B cell (primary cell): ENCODE data around the gene EGFL8. TPM values are rescaled to one million over a fixed set of nuclear protein-coding genes. Genes with fewer than 3 reads are reported as not detected.

Experiments used
- ATAC-seq: fragments of 200-7000 bp; cut with Tn5 transposase; one replicate; pipeline ENCODE4 v1.10.0; 2021; ENCODE audit warnings: low read depth, mild to moderate bottlenecking, moderate number of reproducible peaks, moderate library complexity
- CTCF ChIA-PET: fragments of 350-600 bp; sonication (Branson Sonifier 250); formaldehyde crosslinking; loops from one replicate; lab custom pipeline; 2021; ENCODE audit warnings: antibody characterized with exemption, inconsistent platforms; lab: Charles Lee
- POLR2A ChIA-PET: fragments of 350-600 bp; sonication (Branson Sonifier 250); formaldehyde crosslinking; loops from one replicate; lab custom pipeline; 2021; ENCODE audit warnings: antibody characterized with exemption; lab: Charles Lee
- DNase-seq: peaks from one replicate; pipeline ENCODE4 v3.0.0; 2013
- H2AFZ ChIP-seq: 2 replicates; pipeline ENCODE4 v1.6.1; 2012; ENCODE audit warnings: mild to moderate bottlenecking, low read depth, low read length; ENCODE audit not compliant: insufficient read depth, poor library complexity, severe bottlenecking
- H3K27ac ChIP-seq, 2 donors: 1 replicate in 1 of 2; 2 replicates in 1 of 2; pipeline ENCODE4 v1.5.1; 2012 to 2013; ENCODE audit warnings: low read length in 2 of 2, mild to moderate bottlenecking in 2 of 2, moderate library complexity in 1 of 2
- H3K27me3 ChIP-seq, 4 experiments: fragments of 200-600 bp in 1 of 4; sonication (generic) in 1 of 4; replicated peaks in 1 of 4; 1 replicate in 2 of 4; 2 replicates in 2 of 4; pipeline versions ENCODE4 v1.6.1 to v1.7.0; 2013 to 2016; ENCODE audit warnings: low read length in 3 of 4, mild to moderate bottlenecking in 2 of 4, mixed read lengths in 1 of 4, moderate library complexity in 1 of 4; ENCODE audit not compliant: insufficient read depth in 4 of 4, control insufficient read depth in 3 of 4; ENCODE audit errors: control extremely low read depth in 1 of 4
- H3K36me3 ChIP-seq, 2 experiments: replicated peaks in 1 of 2; 1 replicate in 1 of 2; 2 replicates in 1 of 2; pipeline versions ENCODE4 v1.6.1 to v1.7.1; 2013; ENCODE audit warnings: low read length in 1 of 2; ENCODE audit not compliant: insufficient read depth in 2 of 2, control insufficient read depth in 1 of 2; ENCODE audit errors: control extremely low read depth in 1 of 2, extremely low read depth in 1 of 2
- H3K4me1 ChIP-seq, 2 donors: fragments of 200-600 bp in 1 of 2; sonication (generic) in 1 of 2; 1 replicate in 1 of 2; 2 replicates in 1 of 2; pipeline versions ENCODE4 v1.5.1 to v1.6.1; 2013 to 2017; ENCODE audit warnings: low read length in 2 of 2; ENCODE audit not compliant: control insufficient read depth in 2 of 2, insufficient read depth in 2 of 2
- H3K4me2 ChIP-seq: replicated peaks from 2 replicates; pipeline ENCODE3; 2012; ENCODE audit warnings: mild to moderate bottlenecking, low read depth, low read length; ENCODE audit not compliant: poor library complexity, severe bottlenecking
- H3K4me3 ChIP-seq, 5 experiments: fragments of 200-600 bp in 1 of 5; sonication (generic) in 1 of 5; 1 replicate in 3 of 5; 2 replicates in 2 of 5; pipeline versions ENCODE4 v1.5.1 to v1.7.0; 2011 to 2016; ENCODE audit warnings: low read length in 4 of 5, mild to moderate bottlenecking in 4 of 5, low read depth in 2 of 5, control low read depth in 1 of 5, moderate library complexity in 1 of 5; ENCODE audit not compliant: insufficient read depth in 1 of 5; ENCODE audit errors: control extremely low read depth in 1 of 5, extremely low read depth in 1 of 5
- H3K79me2 ChIP-seq: fragments of 200-600 bp; sonication (generic); one replicate; pipeline ENCODE4 v1.6.0; 2016; ENCODE audit warnings: low read length; ENCODE audit not compliant: control insufficient read depth, insufficient read depth
- H3K9ac ChIP-seq: fragments of 200-600 bp; sonication (generic); 2 replicates; pipeline ENCODE4 v1.6.1; 2017; ENCODE audit warnings: mild to moderate bottlenecking, low read length, moderate library complexity
- H3K9me3 ChIP-seq, 3 donors: one replicate each; pipeline versions ENCODE4 v1.6.1 to v1.7.1; 2013; ENCODE audit warnings: low read length in 2 of 3; ENCODE audit not compliant: control insufficient read depth in 2 of 3, insufficient read depth in 1 of 3; ENCODE audit errors: control extremely low read depth in 1 of 3
- H4K20me1 ChIP-seq: 2 replicates; pipeline ENCODE4 v1.6.0; 2012; ENCODE audit warnings: mild to moderate bottlenecking, low read length; ENCODE audit not compliant: insufficient read depth, control insufficient read depth, poor library complexity, severe bottlenecking
- H3K27ac Mint-ChIP-seq: one replicate; pipeline ENCODE4 v1.8.0; 2021; ENCODE audit warnings: mixed read lengths
- H3K27me3 Mint-ChIP-seq: one replicate; pipeline ENCODE4 v1.8.0; 2021; ENCODE audit warnings: mixed read lengths
- H3K4me1 Mint-ChIP-seq: one replicate; pipeline ENCODE4 v1.8.0; 2021; ENCODE audit warnings: mixed read lengths
- H3K4me3 Mint-ChIP-seq: one replicate; pipeline ENCODE4 v1.8.0; 2021; ENCODE audit warnings: mixed read lengths
- H3K9me3 Mint-ChIP-seq: one replicate; pipeline ENCODE4 v1.8.0; 2022; ENCODE audit warnings: mixed read lengths; ENCODE audit not compliant: insufficient read depth
- EZH2 ChIP-seq: IDR thresholded peaks from 2 replicates; pipeline ENCODE4 v1.6.1; 2012; ENCODE audit warnings: borderline replicate concordance, low read depth, mild to moderate bottlenecking, moderate library complexity, low read length; ENCODE audit not compliant: insufficient read depth, poor library complexity, severe bottlenecking
- WGBS: methylation state at CpG from one replicate; pipeline ENCODE4 v1.1.5; 2013; ENCODE audit warnings: missing lambda C conversion rate; ENCODE audit not compliant: insufficient coverage; 5-methylcytosine and 5-hydroxymethylcytosine counted together
- intact Hi-C: fragments of 100-400 bp; cut with micrococcal nuclease; formaldehyde crosslinking; loops from one replicate; pipeline ENCODE4 v1.10.0; 2022
- polyA plus RNA-seq: library from polyadenylated mRNA; depleted of rRNA; stranded (reverse); fragments of >200 nt; gene quantifications from 2 replicates; pipeline ENCODE4 v1.2.3, GENCODE V29; 2012
- total RNA-seq, 2 donors: library from RNA; stranded (reverse); fragments of 120-200 nt in 1 of 2; gene quantifications; 1 replicate in 1 of 2; 2 replicates in 1 of 2; pipeline versions ENCODE4 v1.2.3 to v1.2.4, GENCODE V29; 2013 to 2022
- TF ChIP-seq, protein P1 (sequence below): fragments of 200-600 bp; IDR thresholded peaks from one replicate; pipeline ENCODE4 v1.8.0; 2022; ENCODE audit warnings: antibody characterized with exemption, mild to moderate bottlenecking

The EGFL8 gene
- total and polyA plus RNA-seq, 2 donors (not counting 1 experiment from before 2014, with no cell fraction given) = 0.91 to 3.9 TPM

DNA sequence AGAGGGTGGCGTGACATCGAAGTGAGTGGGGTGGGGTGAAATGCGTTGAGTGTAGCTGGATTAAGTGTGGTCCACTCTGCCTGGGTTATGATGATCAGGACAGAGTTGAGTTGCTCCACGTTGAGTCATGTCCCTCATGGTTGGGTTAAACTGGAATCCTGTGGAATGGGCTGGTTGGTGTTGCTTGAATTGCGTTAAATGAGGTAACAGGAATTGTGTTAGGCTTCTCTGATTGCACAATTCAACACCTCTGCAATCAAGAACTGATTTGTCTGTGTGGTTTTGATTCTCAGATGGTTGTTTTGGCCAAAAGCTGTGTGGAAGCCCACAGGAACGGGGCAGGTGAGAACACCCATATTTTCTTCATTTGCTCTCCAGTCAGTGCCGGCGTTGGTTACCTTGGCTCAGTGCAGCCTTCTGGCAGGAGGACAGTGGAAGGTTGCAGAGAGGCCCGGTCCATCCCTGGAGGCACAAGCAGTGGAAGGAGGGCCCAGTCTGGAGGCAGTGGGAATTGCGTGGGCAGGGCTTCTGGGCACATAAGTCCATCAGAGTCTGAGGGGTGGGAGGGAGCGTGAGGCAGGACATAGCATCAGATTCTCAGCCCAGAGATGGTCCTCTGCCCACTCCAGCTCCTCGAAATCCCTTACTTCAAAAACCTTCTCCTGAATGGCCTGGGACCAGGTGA lies 47.8 kb downstream of the EGFL8 start:
- no peak for ATAC-seq
- WGBS = 95% methylated on average over 8 of the region's 12 CpGs
- Histone ChIP-seq H3K4me3 (no peak overlapping the region), H3K36me3 (no peaks in the 10 kb centered on the region), H4K20me1 (no peaks in the 10 kb centered on the region), H3K27me3 (no peaks in the 10 kb centered on the region), H3K4me1 (peaks cover 0 to 6% of the 10 kb centered on the region in 2 donors), H3K9ac (no peak overlapping the region), H3K4me2 (no peak overlapping the region), H2AFZ (no peak overlapping the region), H3K27ac (no peak overlapping the region), H3K9me3 (no peaks in the 10 kb centered on the region), H3K79me2 (no peaks in the 10 kb centered on the region)
- ChIA-PET CTCF (interaction anchor here (1.0 kb wide), 1 partner anchor 15 kb away, joined by 3 read pairs; no protein-coding TSS in a partner anchor), POLR2A (no interaction called here)
- no peak for TF ChIP-seq EZH2
- TF ChIP-seq, protein P1, sequence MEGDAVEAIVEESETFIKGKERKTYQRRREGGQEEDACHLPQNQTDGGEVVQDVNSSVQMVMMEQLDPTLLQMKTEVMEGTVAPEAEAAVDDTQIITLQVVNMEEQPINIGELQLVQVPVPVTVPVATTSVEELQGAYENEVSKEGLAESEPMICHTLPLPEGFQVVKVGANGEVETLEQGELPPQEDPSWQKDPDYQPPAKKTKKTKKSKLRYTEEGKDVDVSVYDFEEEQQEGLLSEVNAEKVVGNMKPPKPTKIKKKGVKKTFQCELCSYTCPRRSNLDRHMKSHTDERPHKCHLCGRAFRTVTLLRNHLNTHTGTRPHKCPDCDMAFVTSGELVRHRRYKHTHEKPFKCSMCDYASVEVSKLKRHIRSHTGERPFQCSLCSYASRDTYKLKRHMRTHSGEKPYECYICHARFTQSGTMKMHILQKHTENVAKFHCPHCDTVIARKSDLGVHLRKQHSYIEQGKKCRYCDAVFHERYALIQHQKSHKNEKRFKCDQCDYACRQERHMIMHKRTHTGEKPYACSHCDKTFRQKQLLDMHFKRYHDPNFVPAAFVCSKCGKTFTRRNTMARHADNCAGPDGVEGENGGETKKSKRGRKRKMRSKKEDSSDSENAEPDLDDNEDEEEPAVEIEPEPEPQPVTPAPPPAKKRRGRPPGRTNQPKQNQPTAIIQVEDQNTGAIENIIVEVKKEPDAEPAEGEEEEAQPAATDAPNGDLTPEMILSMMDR = no peak
- Mint-ChIP-seq H3K27me3 (no peaks in the 10 kb centered on the region), H3K4me3 (no peak overlapping the region), H3K27ac (no peak overlapping the region), H3K9me3 (no peaks in the 10 kb centered on the region), H3K4me1 (peaks cover 16% of the 10 kb centered on the region)
- intact Hi-C loops = no loop called here
- no peak for DNase-seq

DNA sequence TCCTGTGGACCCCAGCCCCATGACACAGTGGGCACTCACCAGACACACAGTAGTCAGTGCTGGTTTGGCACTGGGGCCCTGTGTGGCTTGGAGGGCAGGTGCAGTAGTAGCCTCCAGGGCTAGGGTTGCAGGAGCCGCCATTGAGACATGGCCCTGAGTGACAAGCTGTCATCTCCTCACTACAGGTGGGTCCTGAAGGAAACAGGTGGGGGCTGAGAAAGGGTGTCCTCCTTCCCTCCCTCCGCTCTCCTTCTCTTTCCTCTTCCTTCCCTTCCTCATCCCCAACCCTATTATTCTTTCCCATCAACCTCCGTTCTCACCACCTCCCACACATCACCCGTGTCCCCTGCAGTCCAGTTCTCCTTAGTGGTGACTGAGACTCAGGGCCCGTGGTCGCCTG lies 49.3 kb downstream of the EGFL8 start:
- H3K4me1 Mint-ChIP-seq = peaks cover 11% of the 10 kb centered on the region
- H3K4me3 Mint-ChIP-seq = no peak overlapping the region
- H3K27ac Mint-ChIP-seq = no peak overlapping the region
- H4K20me1 ChIP-seq = no peaks in the 10 kb centered on the region
- ChIA-PET CTCF (no interaction called here), POLR2A (interaction anchor here (0.6 kb wide), 1 partner anchor 17 kb away, joined by 5 read pairs; no protein-coding TSS in a partner anchor)
- H3K79me2 ChIP-seq = no peaks in the 10 kb centered on the region
- peaks cover 0 to 6% of the 10 kb centered on the region in 2 donors for H3K4me1 ChIP-seq
- no peak overlapping the region for H3K27ac ChIP-seq
- no peak overlapping the region for H3K4me3 ChIP-seq
- no peak for TF ChIP-seq EZH2
- TF ChIP-seq, protein P1 = no peak
- ATAC-seq = no peak
- no peak overlapping the region for H3K9ac ChIP-seq
- H3K9me3 ChIP-seq = no peaks in the 10 kb centered on the region
- no peak overlapping the region for H2AFZ ChIP-seq
- no peak for DNase-seq
- intact Hi-C loops = no loop called here
- H3K27me3 Mint-ChIP-seq = peaks cover 5% of the 10 kb centered on the region
- no peaks in the 10 kb centered on the region for H3K36me3 ChIP-seq
- no peak overlapping the region for H3K4me2 ChIP-seq
- no peaks in the 10 kb centered on the region for H3K9me3 Mint-ChIP-seq
- no peaks in the 10 kb centered on the region for H3K27me3 ChIP-seq
- no CpG with 5 or more reads among the region's 6 CpGs for WGBS
